ENCODE measurements around the gene TMEM89. TPM values are rescaled to one million over a fixed set of nuclear protein-coding genes. Genes with fewer than 3 reads are reported as not detected.

TMEM89 gene
- total RNA-seq, 1 experiment from 2014 or later = 0.74 TPM

DNA sequence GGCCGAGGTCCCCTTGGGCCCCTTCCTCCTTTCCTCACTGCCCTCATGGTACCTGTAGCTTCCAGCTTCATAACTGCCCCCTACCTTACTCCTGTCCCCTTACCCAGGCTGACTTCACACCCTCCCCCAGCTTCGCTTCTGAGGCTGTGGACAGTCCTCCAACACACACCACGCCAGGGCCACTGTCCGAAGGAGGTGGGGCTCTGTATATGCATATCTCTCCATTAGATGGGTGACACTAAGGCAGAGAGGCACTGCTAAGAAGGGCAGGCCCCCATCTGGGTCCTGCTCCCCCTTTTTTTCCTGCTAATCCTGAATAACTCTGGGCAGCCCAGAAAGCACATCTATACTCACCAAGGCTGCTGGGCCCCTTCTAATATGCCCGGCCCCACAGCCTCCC is 25.4 kb downstream of the TMEM89 start:
- H3K4ac ChIP-seq (ENCODE audit: low read depth, low read length) = no peak overlapping the region
- H3K79me2 ChIP-seq (ENCODE audit: insufficient read depth, low read length) = no peaks in the 10 kb centered on the region
- Mint-ChIP-seq H3K27ac (peak overlapping the region; percentile 60 to 90 (median 83); a peak in 6 of 7 replicates), H3K36me3 (ENCODE audit: insufficient read depth in 1 of 3, low read depth in 3 of 3) (peaks cover 26 to 45% (median 30%) of the 10 kb centered on the region in 3 experiments; a peak in 6 of 7 replicates), H3K4me3 (no peak overlapping the region), H3K9me3 (no peaks in the 10 kb centered on the region), H3K4me1 (peaks cover 12 to 21% of the 10 kb centered on the region in 2 experiments), H3K27me3 (ENCODE audit: low read depth) (peaks cover 4% of the 10 kb centered on the region; the same call in 1 of the 2 replicates)
- no peak overlapping the region for H3K27ac ChIP-seq (ENCODE audit: insufficient read length, low read depth, low read length)
- no peak overlapping the region for H4K5ac ChIP-seq (ENCODE audit: insufficient read length, low read depth, low read length)
- H3K27me3 ChIP-seq (ENCODE audit: insufficient read depth, low read length) = no peaks in the 10 kb centered on the region
- H3K9ac ChIP-seq (ENCODE audit: extremely low read depth, insufficient read length, low read length) = no peak overlapping the region
- no peaks in the 10 kb centered on the region for H3K79me1 ChIP-seq (ENCODE audit: insufficient read depth, low read depth, low read length, poor library complexity, severe bottlenecking)
- H3K4me2 ChIP-seq (ENCODE audit: insufficient read depth, insufficient read length, low read length) = no peak overlapping the region
- no peak overlapping the region for H3K23ac ChIP-seq (ENCODE audit: insufficient read length, low read depth, low read length)
- no peaks in the 10 kb centered on the region for H3K9me3 ChIP-seq (ENCODE audit: control insufficient read depth, low read depth, low read length)
- TF ChIP-seq CTCF (conservative IDR thresholded peaks at IDR 0.05) = no peak
- H4K91ac ChIP-seq (ENCODE audit: insufficient read length, low read depth, low read length) = no peak overlapping the region
- DNase-seq = no peak
- H2BK15ac ChIP-seq (ENCODE audit: low read depth, low read length) = no peak overlapping the region
- no peak overlapping the region for H2BK20ac ChIP-seq (ENCODE audit: low read depth, low read length, poor library complexity, severe bottlenecking)
- no peak overlapping the region for H2AFZ ChIP-seq (ENCODE audit: low read length)
- no peak overlapping the region for H4K8ac ChIP-seq (replicated peaks; ENCODE audit: insufficient read length, low read depth, low read length)
- no peaks in the 10 kb centered on the region for H3K23me2 ChIP-seq (ENCODE audit: insufficient read length, low read depth, low read length, poor library complexity, severe bottlenecking)
- H2AK5ac ChIP-seq (ENCODE audit: insufficient read length, low read length) = no peak overlapping the region
- no peak overlapping the region for H3K14ac ChIP-seq (ENCODE audit: insufficient read depth, low read length)
- H3K18ac ChIP-seq (ENCODE audit: insufficient read length, low read depth, low read length) = no peak overlapping the region
- no peak overlapping the region for H2BK5ac ChIP-seq (ENCODE audit: insufficient read length, low read length)
- WGBS (ENCODE audit: extremely low coverage, insufficient read length, low lambda C conversion rate) = no CpG with 5 or more reads among the region's 5 CpGs
- H2BK120ac ChIP-seq (ENCODE audit: low read depth, low read length, poor library complexity, severe bottlenecking) = no peak overlapping the region
- H3K56ac ChIP-seq (ENCODE audit: insufficient read length, low read depth, low read length) = no peak overlapping the region
- H3T11ph ChIP-seq (ENCODE audit: low read length) = no peak overlapping the region
- H3K4me1 ChIP-seq (ENCODE audit: insufficient read depth, low read length) = no peaks in the 10 kb centered on the region
- H2BK12ac ChIP-seq (ENCODE audit: insufficient read length, low read depth, low read length) = no peak overlapping the region
- no peaks in the 10 kb centered on the region for H4K20me1 ChIP-seq (ENCODE audit: control insufficient read depth, insufficient read depth, insufficient read length)

Measured in H9 (cell line).